GM19452 (cell line): ENCODE data around the gene RALGPS2.
"Not testable (repeated sequence)": the region's sequence is repeated elsewhere in the genome, so short reads cannot be mapped to it uniquely, and the experiment has no call there.

ENCODE experiments used
- ATAC-seq: cut with Tn5 transposase; IDR thresholded peaks from one replicate; pipeline ENCODE4 v1.9.1; 2021; ENCODE audit not compliant: unreplicated experiment

The RALGPS2 gene

GRCh38 chr1:178940068-178940765, 215.2 kb downstream of the RALGPS2 start:
- ATAC-seq: no peak

- ATAC-seq: no peak
Observed at GRCh38 chr1:178941261-178941689, 216.2 kb downstream of the RALGPS2 start.

- ATAC-seq: no peak
Observed at GRCh38 chr1:178941849-178942248, 216.8 kb downstream of the RALGPS2 start.

- no peak for ATAC-seq
Observed at GRCh38 chr1:178942285-178943198, 217.5 kb downstream of the RALGPS2 start.

- no peak for ATAC-seq
Observed at GRCh38 chr1:178944729-178945128, 219.7 kb downstream of the RALGPS2 start.

GRCh38 chr1:178945763-178946266, 220.8 kb downstream of the RALGPS2 start:
- ATAC-seq: no peak

- ATAC-seq: no peak
Observed at GRCh38 chr1:178946416-178946815, 221.4 kb downstream of the RALGPS2 start.

GRCh38 chr1:178946855-178947676, 222.0 kb downstream of the RALGPS2 start:
- ATAC-seq: no peak

- ATAC-seq: no peak
Observed at GRCh38 chr1:178947677-178947981, 222.6 kb downstream of the RALGPS2 start.

GRCh38 chr1:178948676-178949075, 223.6 kb downstream of the RALGPS2 start:
- ATAC-seq: no peak

- not testable (repeated sequence) for ATAC-seq
Observed at GRCh38 chr1:178949866-178950265, 224.8 kb downstream of the RALGPS2 start.

- ATAC-seq: no peak
Observed at GRCh38 chr1:178951600-178951999, 226.6 kb downstream of the RALGPS2 start.

- ATAC-seq: no peak
Observed at GRCh38 chr1:178953034-178953433, 228.0 kb downstream of the RALGPS2 start.

GRCh38 chr1:178953538-178954324, 228.7 kb downstream of the RALGPS2 start:
- no peak for ATAC-seq

- no peak for ATAC-seq
Observed at GRCh38 chr1:178954325-178954690, 229.3 kb downstream of the RALGPS2 start.

GRCh38 chr1:178954937-178955336, 229.9 kb downstream of the RALGPS2 start:
- no peak for ATAC-seq

- no peak for ATAC-seq
Observed at GRCh38 chr1:178955391-178955954, 230.4 kb downstream of the RALGPS2 start.

GRCh38 chr1:178958491-178958890, 233.4 kb downstream of the RALGPS2 start:
- no peak for ATAC-seq

GRCh38 chr1:178959543-178960460, 234.8 kb downstream of the RALGPS2 start:
- ATAC-seq: no peak
